Measurements from ENCODE around the gene WDR77. TPM values are rescaled to one million over a fixed set of nuclear protein-coding genes. Genes with fewer than 3 reads are reported as not detected.

Gene WDR77
- total RNA-seq, 1 donor from 2014 or later = 49.1 TPM

DNA sequence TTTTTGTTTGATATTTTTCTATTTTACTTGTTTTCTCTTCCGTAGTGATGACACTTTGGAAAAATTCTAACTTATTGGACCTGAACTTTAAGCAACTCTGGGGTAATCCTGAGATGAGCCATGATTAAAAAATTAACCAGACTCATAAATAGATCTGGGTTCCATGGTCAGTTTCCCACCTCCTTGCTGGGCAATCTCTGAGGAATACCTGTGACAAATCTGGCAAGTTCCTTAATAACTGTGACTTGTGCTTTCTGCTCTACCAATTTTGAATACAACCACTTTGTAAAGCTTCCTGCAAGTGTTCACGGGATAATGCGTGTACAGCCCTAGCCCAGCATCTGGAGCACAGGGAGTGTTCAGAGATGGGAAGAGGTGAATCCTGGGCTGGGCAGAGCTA lies 24.8 kb downstream of the WDR77 start:
- no peaks in the 10 kb centered on the region for H3K79me2 ChIP-seq (ENCODE audit: insufficient read depth, low read length)
- no peak overlapping the region for H3K4me3 Mint-ChIP-seq (ENCODE audit: unreplicated experiment)
- peaks cover 7% of the 10 kb centered on the region for H3K4me1 Mint-ChIP-seq (ENCODE audit: low read depth, unreplicated experiment)
- H3K27ac Mint-ChIP-seq (ENCODE audit: unreplicated experiment) = no peak overlapping the region
- H3K9ac ChIP-seq (ENCODE audit: low read length) = no peak overlapping the region
- H3K36me3 ChIP-seq (ENCODE audit: insufficient read depth, low read length) = no peaks in the 10 kb centered on the region
- H3K27me3 ChIP-seq (ENCODE audit: insufficient read depth, low read length) = peaks cover 4% of the 10 kb centered on the region
- H3K27me3 Mint-ChIP-seq (ENCODE audit: low read depth, unreplicated experiment) = peaks cover 20% of the 10 kb centered on the region
- FAIRE-seq = no peak
- no peak for TF ChIP-seq EZH2 (IDR thresholded peaks at IDR 0.05; ENCODE audit: insufficient read depth, low read length)
- TF ChIP-seq, protein P1, sequence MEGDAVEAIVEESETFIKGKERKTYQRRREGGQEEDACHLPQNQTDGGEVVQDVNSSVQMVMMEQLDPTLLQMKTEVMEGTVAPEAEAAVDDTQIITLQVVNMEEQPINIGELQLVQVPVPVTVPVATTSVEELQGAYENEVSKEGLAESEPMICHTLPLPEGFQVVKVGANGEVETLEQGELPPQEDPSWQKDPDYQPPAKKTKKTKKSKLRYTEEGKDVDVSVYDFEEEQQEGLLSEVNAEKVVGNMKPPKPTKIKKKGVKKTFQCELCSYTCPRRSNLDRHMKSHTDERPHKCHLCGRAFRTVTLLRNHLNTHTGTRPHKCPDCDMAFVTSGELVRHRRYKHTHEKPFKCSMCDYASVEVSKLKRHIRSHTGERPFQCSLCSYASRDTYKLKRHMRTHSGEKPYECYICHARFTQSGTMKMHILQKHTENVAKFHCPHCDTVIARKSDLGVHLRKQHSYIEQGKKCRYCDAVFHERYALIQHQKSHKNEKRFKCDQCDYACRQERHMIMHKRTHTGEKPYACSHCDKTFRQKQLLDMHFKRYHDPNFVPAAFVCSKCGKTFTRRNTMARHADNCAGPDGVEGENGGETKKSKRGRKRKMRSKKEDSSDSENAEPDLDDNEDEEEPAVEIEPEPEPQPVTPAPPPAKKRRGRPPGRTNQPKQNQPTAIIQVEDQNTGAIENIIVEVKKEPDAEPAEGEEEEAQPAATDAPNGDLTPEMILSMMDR (IDR thresholded peaks at IDR 0.05; ENCODE audit: insufficient read depth, low read depth, low read length) = no peak
- H3K9me3 ChIP-seq (ENCODE audit: insufficient read depth, low read depth, low read length) = no peaks in the 10 kb centered on the region
- H3K9me3 Mint-ChIP-seq (ENCODE audit: unreplicated experiment) = peaks cover 5% of the 10 kb centered on the region
- no peak overlapping the region for H3K4me2 ChIP-seq (ENCODE audit: low read length)
- H4K20me1 ChIP-seq (ENCODE audit: insufficient read depth, low read length) = no peaks in the 10 kb centered on the region
- no peaks in the 10 kb centered on the region for H3K4me1 ChIP-seq (ENCODE audit: insufficient read depth, low read length)
- H3K4me3 ChIP-seq (ENCODE audit: insufficient read depth, low read depth, low read length) = no peak overlapping the region
- no peak for DNase-seq (ENCODE audit: low read depth)
- H3K27ac ChIP-seq (ENCODE audit: low read depth, low read length) = no peak overlapping the region
- H2AFZ ChIP-seq (ENCODE audit: low read depth, low read length) = no peak overlapping the region
- H3K36me3 Mint-ChIP-seq (ENCODE audit: low read depth, unreplicated experiment) = peaks cover 16% of the 10 kb centered on the region

DNA sequence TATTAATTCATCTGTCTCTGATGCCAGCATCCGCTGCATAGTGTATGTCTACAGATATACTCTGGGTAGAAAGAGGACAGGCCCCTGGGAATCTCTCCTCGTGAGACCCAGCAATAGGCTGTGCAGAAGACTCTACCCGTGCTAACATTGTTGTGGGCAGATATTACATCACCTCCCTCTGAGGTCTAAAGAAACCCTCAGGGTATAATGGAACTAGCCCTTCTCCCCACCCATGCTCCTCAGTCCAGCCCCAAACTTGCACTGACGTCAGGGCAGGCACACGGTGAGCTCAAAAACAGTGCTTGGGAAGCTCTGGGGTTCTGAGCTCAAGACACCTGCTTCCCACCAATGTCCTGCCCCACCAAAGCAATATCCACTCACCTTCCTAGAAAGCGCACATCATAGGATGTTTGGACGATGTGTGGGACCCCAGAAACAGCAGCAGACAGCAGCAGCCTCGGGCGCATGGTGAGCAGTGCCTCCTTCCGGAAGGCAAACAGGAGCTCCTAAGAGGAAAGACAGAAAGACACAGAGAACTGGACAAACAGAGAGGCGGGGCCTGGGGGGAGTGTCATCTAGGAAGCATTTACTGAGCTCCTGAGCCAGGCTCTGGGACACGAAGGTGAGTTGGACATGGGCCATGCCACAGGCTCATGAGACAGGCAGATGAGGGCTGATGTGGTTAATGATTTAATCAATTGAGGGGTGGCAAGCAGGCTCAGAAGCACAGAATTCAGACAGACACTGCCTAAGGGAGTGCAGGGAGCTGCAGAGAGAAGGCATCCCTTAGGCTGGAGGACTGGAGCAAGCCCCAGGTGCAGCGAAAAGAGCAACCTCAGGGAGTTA lies 26.3 kb downstream of the WDR77 start:
- H3K27ac ChIP-seq (ENCODE audit: low read depth, low read length) = no peak overlapping the region
- no peaks in the 10 kb centered on the region for H3K9me3 ChIP-seq (ENCODE audit: insufficient read depth, low read depth, low read length)
- H3K4me1 Mint-ChIP-seq (ENCODE audit: low read depth, unreplicated experiment) = peaks cover 7% of the 10 kb centered on the region
- H3K27me3 Mint-ChIP-seq (ENCODE audit: low read depth, unreplicated experiment) = peaks cover 20% of the 10 kb centered on the region
- no peaks in the 10 kb centered on the region for H4K20me1 ChIP-seq (ENCODE audit: insufficient read depth, low read length)
- H3K4me2 ChIP-seq (ENCODE audit: low read length) = no peak overlapping the region
- no peaks in the 10 kb centered on the region for H3K36me3 ChIP-seq (ENCODE audit: insufficient read depth, low read length)
- H3K9me3 Mint-ChIP-seq (ENCODE audit: unreplicated experiment) = peaks cover 5% of the 10 kb centered on the region
- H3K9ac ChIP-seq (ENCODE audit: low read length) = no peak overlapping the region
- no peak for DNase-seq (ENCODE audit: low read depth)
- no peak overlapping the region for H3K27ac Mint-ChIP-seq (ENCODE audit: unreplicated experiment)
- TF ChIP-seq, protein P1 (IDR thresholded peaks at IDR 0.05; ENCODE audit: insufficient read depth, low read depth, low read length) = no peak
- no peak for TF ChIP-seq EZH2 (IDR thresholded peaks at IDR 0.05; ENCODE audit: insufficient read depth, low read length)
- no peak overlapping the region for H2AFZ ChIP-seq (ENCODE audit: low read depth, low read length)
- no peaks in the 10 kb centered on the region for H3K79me2 ChIP-seq (ENCODE audit: insufficient read depth, low read length)
- FAIRE-seq = no peak
- H3K36me3 Mint-ChIP-seq (ENCODE audit: low read depth, unreplicated experiment) = peaks cover 18% of the 10 kb centered on the region
- no peak overlapping the region for H3K4me3 Mint-ChIP-seq (ENCODE audit: unreplicated experiment)
- H3K4me1 ChIP-seq (ENCODE audit: insufficient read depth, low read length) = no peaks in the 10 kb centered on the region
- no peak overlapping the region for H3K4me3 ChIP-seq (ENCODE audit: insufficient read depth, low read depth, low read length)
- H3K27me3 ChIP-seq (ENCODE audit: insufficient read depth, low read length) = peaks cover 9% of the 10 kb centered on the region

DNA sequence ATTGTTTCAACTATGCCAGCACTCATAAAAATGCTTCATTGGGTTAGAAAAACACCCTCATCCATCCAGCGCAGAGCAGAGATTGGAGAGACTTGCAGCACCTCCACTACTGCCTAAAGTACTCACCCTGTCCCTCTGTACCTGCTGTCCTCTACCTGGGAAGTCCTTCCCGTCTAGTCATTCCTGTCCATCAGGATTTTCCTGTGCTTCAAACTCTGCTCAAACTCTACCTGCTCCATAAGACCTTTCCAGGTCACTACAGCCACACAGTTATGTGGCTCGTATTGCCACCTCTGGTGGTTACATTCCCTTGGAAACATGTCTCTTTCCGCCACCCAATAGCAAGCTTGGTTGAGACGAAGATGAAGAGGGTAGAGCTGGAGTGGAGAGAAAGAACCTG lies 28.7 kb downstream of the WDR77 start:
- Histone ChIP-seq H3K79me2 (ENCODE audit: insufficient read depth, low read length) (no peaks in the 10 kb centered on the region), H3K4me2 (ENCODE audit: low read length) (no peak overlapping the region), H4K20me1 (ENCODE audit: insufficient read depth, low read length) (no peaks in the 10 kb centered on the region), H3K4me1 (ENCODE audit: insufficient read depth, low read length) (no peaks in the 10 kb centered on the region), H3K27me3 (ENCODE audit: insufficient read depth, low read length) (peaks cover 5% of the 10 kb centered on the region), H3K36me3 (ENCODE audit: insufficient read depth, low read length) (no peaks in the 10 kb centered on the region), H3K4me3 (ENCODE audit: insufficient read depth, low read depth, low read length) (no peak overlapping the region), H3K27ac (ENCODE audit: low read depth, low read length) (no peak overlapping the region), H3K9me3 (ENCODE audit: insufficient read depth, low read depth, low read length) (no peaks in the 10 kb centered on the region), H2AFZ (ENCODE audit: low read depth, low read length) (no peak overlapping the region), H3K9ac (ENCODE audit: low read length) (no peak overlapping the region)
- H3K4me3 Mint-ChIP-seq (ENCODE audit: unreplicated experiment) = no peak overlapping the region
- DNase-seq (ENCODE audit: low read depth) = no peak
- peaks cover 7% of the 10 kb centered on the region for H3K4me1 Mint-ChIP-seq (ENCODE audit: low read depth, unreplicated experiment)
- H3K9me3 Mint-ChIP-seq (ENCODE audit: unreplicated experiment) = peaks cover 5% of the 10 kb centered on the region
- H3K27me3 Mint-ChIP-seq (ENCODE audit: low read depth, unreplicated experiment) = peaks cover 13% of the 10 kb centered on the region
- H3K36me3 Mint-ChIP-seq (ENCODE audit: low read depth, unreplicated experiment) = peaks cover 18% of the 10 kb centered on the region
- TF ChIP-seq EZH2 (IDR thresholded peaks at IDR 0.05; ENCODE audit: insufficient read depth, low read length) = no peak
- TF ChIP-seq, protein P1 (IDR thresholded peaks at IDR 0.05; ENCODE audit: insufficient read depth, low read depth, low read length) = no peak
- H3K27ac Mint-ChIP-seq (ENCODE audit: unreplicated experiment) = no peak overlapping the region
- FAIRE-seq = no peak

All from astrocyte (in vitro differentiated cells and primary cell).